A172 (cell line): ENCODE data around the gene PHF1. TPM values are rescaled to one million over a fixed set of nuclear protein-coding genes. Genes with fewer than 3 reads are reported as not detected.
A peak's percentile ranks its signal among the peaks of the same experiment; 100 is the strongest.

Source experiments
- DNase-seq: peaks from one replicate; pipeline ENCODE4 v3.0.0-alpha.2; 2015; ENCODE audit warnings: low spot score
- total RNA-seq: library from RNA; depleted of rRNA; stranded (reverse); fragments of >200 nt; shearing (Covaris generic); gene quantifications from 2 replicates; pipeline ENCODE4 v1.2.3, GENCODE V29; 2014; rRNA removed

Gene PHF1
- total RNA-seq, 1 experiment from 2014 or later: 40.8 TPM

GRCh38 chr6:33453393-33454008 lies 42.7 kb downstream of the PHF1 start:
- no peak for DNase-seq

GRCh38 chr6:33454009-33454946 lies 43.5 kb downstream of the PHF1 start, which contains the start of gene ZBTB9:
Gene ZBTB9 (plus strand): TSS chr6:33454576. CDS start chr6:33455101, 525 bp downstream.
- peak; percentile 91 for DNase-seq

GRCh38 chr6:33455051-33455450 lies 44.2 kb downstream of the PHF1 start:
- no peak for DNase-seq

DNA sequence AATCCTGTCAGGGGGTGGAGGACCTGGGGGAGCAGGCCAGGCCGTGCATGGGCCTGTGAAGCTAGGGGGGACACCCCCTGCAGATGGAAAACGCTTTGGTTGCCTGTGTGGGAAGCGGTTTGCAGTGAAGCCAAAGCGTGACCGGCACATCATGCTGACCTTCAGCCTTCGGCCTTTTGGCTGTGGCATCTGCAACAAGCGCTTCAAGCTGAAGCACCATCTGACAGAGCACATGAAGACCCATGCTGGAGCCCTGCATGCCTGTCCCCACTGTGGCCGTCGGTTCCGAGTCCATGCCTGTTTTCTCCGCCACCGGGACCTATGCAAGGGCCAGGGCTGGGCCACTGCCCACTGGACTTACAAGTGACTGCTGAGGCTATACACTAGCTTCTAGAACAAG lies 45.3 kb downstream of the PHF1 start:
- no peak for DNase-seq

DNA sequence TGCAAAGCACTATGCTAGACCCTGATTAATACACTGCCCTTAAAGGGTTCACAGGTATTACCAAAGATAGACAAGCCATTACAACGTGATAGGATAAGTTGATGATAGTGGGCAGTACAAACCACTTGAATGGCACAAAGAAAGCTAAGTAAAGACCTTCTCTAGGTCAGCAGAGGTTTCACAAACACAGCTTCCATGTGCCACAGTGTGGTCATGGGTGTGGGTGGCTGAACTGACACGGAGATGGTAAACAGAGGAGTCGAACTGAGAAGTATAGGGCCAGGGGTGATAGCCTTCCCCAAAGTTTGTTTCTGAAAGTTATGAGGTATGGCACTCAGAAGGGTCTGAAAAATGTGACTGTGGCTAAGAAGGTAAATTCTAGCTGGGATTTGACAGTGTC lies 47.9 kb downstream of the PHF1 start:
- DNase-seq: no peak

GRCh38 chr6:33459226-33459625 lies 48.4 kb downstream of the PHF1 start:
- no peak for DNase-seq

Other genes starting within 250 kb of the PHF1 start
- 0.79 and 1.7 TPM in 2 replicates for gene COL11A2, start 218.5 kb upstream of the PHF1 start, total RNA-seq
- 14.1 and 20.4 TPM in 2 replicates for gene RXRB, start 210.3 kb upstream of the PHF1 start, total RNA-seq
- 77.7 and 120 TPM in 2 replicates for gene SLC39A7, start 210.1 kb upstream of the PHF1 start, total RNA-seq
- gene HSD17B8, start 206.4 kb upstream of the PHF1 start, total RNA-seq: 0.19 TPM in 1 of 2 replicates, not detected in the other
- gene RING1, start 202.5 kb upstream of the PHF1 start, total RNA-seq: 16.2 and 19.7 TPM in 2 replicates
- 23.2 and 34.3 TPM in 2 replicates for gene VPS52, start 139.1 kb upstream of the PHF1 start, total RNA-seq
- gene RPS18, start 138.9 kb upstream of the PHF1 start, total RNA-seq: 2,019 and 2,446 TPM in 2 replicates
- gene B3GALT4, start 133.9 kb upstream of the PHF1 start, total RNA-seq: 0.07 TPM in 2 replicates
- gene WDR46, start 121.8 kb upstream of the PHF1 start, total RNA-seq: 77.9 and 95.4 TPM in 2 replicates
- gene PFDN6, start 121.4 kb upstream of the PHF1 start, total RNA-seq: 85.3 and 93.7 TPM in 2 replicates
- 17.7 and 18.3 TPM in 2 replicates for gene RGL2, start 112.1 kb upstream of the PHF1 start, total RNA-seq
- gene TAPBP, start 96.9 kb upstream of the PHF1 start, total RNA-seq: 59.4 and 61.6 TPM in 2 replicates
- 7.6 and 8.8 TPM in 2 replicates for gene ZBTB22, start 93.3 kb upstream of the PHF1 start, total RNA-seq
- 56.2 and 60.0 TPM in 2 replicates for gene DAXX, start 88.1 kb upstream of the PHF1 start, total RNA-seq
- 53.2 and 55.6 TPM in 2 replicates for gene KIFC1, start 19.2 kb upstream of the PHF1 start, total RNA-seq
- gene CUTA, start 7.1 kb downstream of the PHF1 start, total RNA-seq: 298 and 347 TPM in 2 replicates
- 1.8 and 2.5 TPM in 2 replicates for gene SYNGAP1, start 9.1 kb downstream of the PHF1 start, total RNA-seq
- gene ZBTB9, start 43.6 kb downstream of the PHF1 start, total RNA-seq: 5.3 and 7.4 TPM in 2 replicates
- gene BAK1, start 169.3 kb downstream of the PHF1 start, total RNA-seq: 23.1 and 27.1 TPM in 2 replicates
- 57.5 and 59.8 TPM in 2 replicates for gene ITPR3, start 210.3 kb downstream of the PHF1 start, total RNA-seq